ENCODE measurements around the gene PIGT. TPM values are rescaled to one million over a fixed set of nuclear protein-coding genes. Genes with fewer than 3 reads are reported as not detected.

Gene PIGT
- total and polyA plus RNA-seq, 2 of the 4 experiments (the other 2 are of a cell fraction) = 31.2 to 145 TPM

- DNase-seq (no peak), ATAC-seq (ENCODE audit: low read depth) (no peak)
- no peaks in the 10 kb centered on the region for H4K20me1 ChIP-seq (ENCODE audit: insufficient read depth, low read length)
- no peak overlapping the region for H3K23ac ChIP-seq (ENCODE audit: low read depth, low read length)
- H3K4me1 ChIP-seq (ENCODE audit: control insufficient read depth, insufficient read depth, low read length) = no peaks in the 10 kb centered on the region; the same call in 1 of the 2 replicates
- no peak overlapping the region for H3K4me2 ChIP-seq (ENCODE audit: low read depth, low read length)
- intact Hi-C loops (cut with micrococcal nuclease) = loop anchor here (1.0 kb wide), 2 partner anchors 62 to 396 kb away; no protein-coding TSS in a partner anchor
- H3K14ac ChIP-seq (replicated peaks; ENCODE audit: low read depth, low read length) = no peak overlapping the region
- H4K91ac ChIP-seq (ENCODE audit: insufficient read depth, low read depth, low read length) = no peak overlapping the region
- H3K9me1 ChIP-seq (ENCODE audit: insufficient read depth, low read length) = no peaks in the 10 kb centered on the region
- H3K36me3 ChIP-seq (ENCODE audit: control insufficient read depth, insufficient read depth, low read length) = no peaks in the 10 kb centered on the region
- no peak overlapping the region for H3K4ac ChIP-seq (ENCODE audit: low read depth, low read length)
- H2AFZ ChIP-seq (replicated peaks; ENCODE audit: low read length, poor library complexity) = no peak overlapping the region
- no peak overlapping the region for H2BK120ac ChIP-seq (ENCODE audit: low read depth, low read length)
- no peak overlapping the region for H3K18ac ChIP-seq (ENCODE audit: low read depth, low read length)
- no peak overlapping the region for H4K8ac ChIP-seq (ENCODE audit: low read depth in 2 of 2, low read length in 2 of 2)
- H3K79me1 ChIP-seq (ENCODE audit: low read depth in 1 of 2, low read length in 2 of 2) = no peaks in the 10 kb centered on the region
- dilution Hi-C loops (cut with HindIII; ENCODE audit: low sequenced_read_pairs, unreplicated experiment) = no loop called here
- TF ChIP-seq CEBPB (IDR thresholded peaks at IDR 0.05; ENCODE audit: low read depth, low read length) = no peak
- TF ChIP-seq BHLHE40 (IDR thresholded peaks at IDR 0.05; ENCODE audit: low read depth, low read length) = no peak
- TF ChIP-seq CHD1 (IDR thresholded peaks at IDR 0.05; ENCODE audit: low read depth, low read length) = no peak
- TF ChIP-seq MXI1 (IDR thresholded peaks at IDR 0.05; ENCODE audit: borderline replicate concordance, low read depth, low read length) = no peak
- no peak for TF ChIP-seq SMC3 (IDR thresholded peaks at IDR 0.05; ENCODE audit: low read depth, low read length)
- no peak for TF ChIP-seq NFE2L2 (IDR thresholded peaks at IDR 0.05; ENCODE audit: low read depth, low read length)
- no peak for TF ChIP-seq ELK1 (IDR thresholded peaks at IDR 0.05; ENCODE audit: borderline replicate concordance, low read depth, low read length)
- TF ChIP-seq RFX5 (IDR thresholded peaks at IDR 0.05; ENCODE audit: low read depth, low read length) = no peak
- TF ChIP-seq FOS (IDR thresholded peaks at IDR 0.05; ENCODE audit: low read depth, low read length) = no peak
- no peak for TF ChIP-seq RAD21 (IDR thresholded peaks at IDR 0.05; ENCODE audit: low read length)
- no peak for TF ChIP-seq RCOR1 (IDR thresholded peaks at IDR 0.05; ENCODE audit: insufficient replicate concordance, low read length)
- TF ChIP-seq MAZ (IDR thresholded peaks at IDR 0.05; ENCODE audit: borderline replicate concordance, low read depth, low read length) = no peak
- no peak for TF ChIP-seq POLR2A (IDR thresholded peaks at IDR 0.05; ENCODE audit: low read depth, low read length)
- no peak for TF ChIP-seq USF2 (IDR thresholded peaks at IDR 0.05; ENCODE audit: low read depth, low read length)
- no peak for TF ChIP-seq MAFK (IDR thresholded peaks at IDR 0.05; ENCODE audit: low read depth, low read length)
- TF ChIP-seq CTCF (conservative IDR thresholded peaks at IDR 0.05; ENCODE audit: low read depth, low read length) = no peak
- H3K27ac ChIP-seq (ENCODE audit: insufficient read depth, low read length) = no peak overlapping the region
- no peak overlapping the region for H4K5ac ChIP-seq (ENCODE audit: low read depth, low read length)
- no peak overlapping the region for H2BK20ac ChIP-seq (ENCODE audit: low read depth, low read length)
- H3K4me3 ChIP-seq (ENCODE audit: insufficient read depth, low read depth, low read length) = no peak overlapping the region
- H3K9ac ChIP-seq (ENCODE audit: low read depth, low read length) = no peak overlapping the region
- H2BK15ac ChIP-seq (ENCODE audit: low read depth, low read length) = no peak overlapping the region
- ChIA-PET POLR2A (ENCODE audit: unreplicated experiment) (no interaction called here), CTCF (interaction anchor here (1.7 to 3.7 kb wide), 2 partner anchors 62 to 396 kb away, joined by 6 to 38 read pairs; no protein-coding TSS in a partner anchor)
- WGBS, 2 experiments (ENCODE audit: extremely low coverage in 2 of 2, insufficient read length in 1 of 2) = 98% methylated on average over 13 of the region's 14 CpGs; no CpG with 5 or more reads in 1 of the 2 experiments
- H3K9me3 ChIP-seq (ENCODE audit: control insufficient read depth, insufficient read depth, low read length) = no peaks in the 10 kb centered on the region
- no peak overlapping the region for H3K56ac ChIP-seq (ENCODE audit: extremely low read depth, insufficient read depth, low read length)
- in situ Hi-C loops (cut with MboI; ENCODE audit: low sequenced_read_pairs) = loop anchor here (5.0 kb wide), 1 partner anchor 42 kb away; the partner anchor contains the start of gene PIGT
- H3K27me3 ChIP-seq (ENCODE audit: control insufficient read depth, insufficient read depth, low read length) = no peaks in the 10 kb centered on the region
- no peak overlapping the region for H2BK5ac ChIP-seq (ENCODE audit: low read depth, low read length, poor library complexity, severe bottlenecking)
- no TSS peak for BruUV-seq (replicated peaks)
- H2AK9ac ChIP-seq (replicated peaks; ENCODE audit: low read depth, low read length, poor library complexity) = no peak overlapping the region
- no peak overlapping the region for H2AK5ac ChIP-seq (ENCODE audit: low read depth, low read length)
Measured at GRCh38 chr20:45374966-45375365, 41.0 kb upstream of the PIGT start.

Data from IMR-90 (cell line).